GM18951 (cell line): Measurements from ENCODE around the gene TMED9.

Experiments
- POLR2A ChIP-seq: IDR thresholded peaks from 4 replicates; pipeline ENCODE4 v1.6.1; 2011; ENCODE audit warnings: mild to moderate bottlenecking; ENCODE audit not compliant: insufficient read length, insufficient read depth; ENCODE audit errors: extremely low read depth
- in situ Hi-C: fragments of 300-500 bp; cut with MboI; formaldehyde crosslinking; loops from one replicate; pipeline ENCODE4 v1.12.0; 2022; ENCODE audit warnings: low sequenced_read_pairs, mixed read lengths, inconsistent platforms; ENCODE audit not compliant: unreplicated experiment

The TMED9 gene

GRCh38 chr5:177592010-177592834 is at the start of gene TMED9:
TMED9 (plus strand) TSS chr5:177592203; CDS start chr5:177592215, 12 bp downstream.
- in situ Hi-C loops = no loop called here

GRCh38 chr5:177542816-177543465 is 49.1 kb upstream of the TMED9 start:
- in situ Hi-C loops = no loop called here
- no peak for TF ChIP-seq POLR2A

More at GRCh38 chr5:177592010-177592834, at the start of gene TMED9:
- peak; percentile 97 for TF ChIP-seq POLR2A

GRCh38 chr5:177545487-177546257 is 46.3 kb upstream of the TMED9 start:
- TF ChIP-seq POLR2A = no peak
- in situ Hi-C loops = no loop called here

- TF ChIP-seq POLR2A = no peak
- in situ Hi-C loops = no loop called here
Observed at GRCh38 chr5:177546258-177546741, 45.7 kb upstream of the TMED9 start.

GRCh38 chr5:177547736-177548135 is 44.3 kb upstream of the TMED9 start:
- in situ Hi-C loops = no loop called here
- TF ChIP-seq POLR2A = no peak

- no peak for TF ChIP-seq POLR2A
- in situ Hi-C loops = no loop called here
Observed at GRCh38 chr5:177548495-177548894, 43.5 kb upstream of the TMED9 start.

- in situ Hi-C loops = no loop called here
- no peak for TF ChIP-seq POLR2A
Observed at GRCh38 chr5:177550122-177550521, 41.9 kb upstream of the TMED9 start.

GRCh38 chr5:177552839-177553455 is 39.1 kb upstream of the TMED9 start:
- in situ Hi-C loops = no loop called here
- no peak for TF ChIP-seq POLR2A

- TF ChIP-seq POLR2A = no peak
- in situ Hi-C loops = no loop called here
Observed at GRCh38 chr5:177553671-177554429, 38.2 kb upstream of the TMED9 start.

- in situ Hi-C loops = no loop called here
Observed at GRCh38 chr5:177554474-177555111, 37.4 kb upstream of the TMED9 start, which contains the start of gene FAM193B. FAM193B (minus strand) TSS chr5:177554563; CDS start chr5:177554458, 105 bp downstream.

GRCh38 chr5:177555228-177555627 is 36.8 kb upstream of the TMED9 start:
- TF ChIP-seq POLR2A = no peak
- in situ Hi-C loops = no loop called here

More at GRCh38 chr5:177554474-177555111, 37.4 kb upstream of the TMED9 start, which contains the start of gene FAM193B:
- no peak for TF ChIP-seq POLR2A

GRCh38 chr5:177555665-177556064 is 36.3 kb upstream of the TMED9 start:
- in situ Hi-C loops = no loop called here
- no peak for TF ChIP-seq POLR2A
